NCI-H524 treated with DMSO at 0.1 percent for 48 hours (cell line): ENCODE data around the gene DHX34.
"Not testable (repeated sequence)": the region's sequence is repeated elsewhere in the genome, so short reads cannot be mapped to it uniquely, and the experiment has no call there.

Experiments
- DNase-seq: peaks from one replicate; lab custom pipeline; 2025; lab: John Stamatoyannopoulos, UW

DHX34 gene

DNA sequence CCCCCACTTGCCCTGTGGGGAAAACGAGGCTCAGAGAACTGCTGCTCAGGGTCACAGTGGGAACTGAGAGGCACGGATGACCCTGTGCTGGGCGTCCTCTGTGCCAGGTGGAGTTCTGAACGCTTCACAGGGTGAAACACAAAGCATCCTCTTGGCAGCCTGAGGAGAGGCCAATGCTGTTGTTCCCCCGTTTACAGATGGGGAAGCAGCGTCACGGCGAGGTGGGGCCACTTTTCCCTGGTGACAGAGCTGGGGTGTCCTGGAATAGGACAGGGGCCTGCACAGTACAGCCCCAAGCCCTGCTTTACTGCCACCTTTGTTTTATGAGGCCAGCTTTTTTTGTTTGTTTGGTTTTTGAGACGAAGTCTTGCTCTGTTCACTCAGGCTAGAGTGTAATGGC, 22.1 kb downstream of the DHX34 start:
- DNase-seq = no peak

DNA sequence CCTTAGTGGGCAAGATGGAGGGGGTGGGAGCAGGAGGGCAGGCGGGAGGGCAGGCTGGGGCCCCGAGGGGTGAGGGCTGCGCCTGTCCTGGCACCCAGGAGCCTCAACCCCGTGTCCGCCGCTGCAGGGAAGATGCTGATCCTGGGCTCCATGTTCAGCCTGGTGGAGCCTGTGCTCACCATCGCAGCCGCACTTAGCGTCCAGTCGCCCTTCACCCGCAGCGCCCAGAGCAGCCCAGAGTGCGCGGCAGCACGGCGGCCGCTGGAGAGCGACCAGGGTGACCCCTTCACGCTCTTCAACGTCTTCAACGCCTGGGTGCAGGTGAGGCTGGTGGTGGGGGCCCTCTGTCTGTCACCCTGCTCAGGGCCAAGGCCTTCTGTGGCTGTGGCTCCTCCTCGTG, 23.5 kb downstream of the DHX34 start:
- DNase-seq = no peak

DNA sequence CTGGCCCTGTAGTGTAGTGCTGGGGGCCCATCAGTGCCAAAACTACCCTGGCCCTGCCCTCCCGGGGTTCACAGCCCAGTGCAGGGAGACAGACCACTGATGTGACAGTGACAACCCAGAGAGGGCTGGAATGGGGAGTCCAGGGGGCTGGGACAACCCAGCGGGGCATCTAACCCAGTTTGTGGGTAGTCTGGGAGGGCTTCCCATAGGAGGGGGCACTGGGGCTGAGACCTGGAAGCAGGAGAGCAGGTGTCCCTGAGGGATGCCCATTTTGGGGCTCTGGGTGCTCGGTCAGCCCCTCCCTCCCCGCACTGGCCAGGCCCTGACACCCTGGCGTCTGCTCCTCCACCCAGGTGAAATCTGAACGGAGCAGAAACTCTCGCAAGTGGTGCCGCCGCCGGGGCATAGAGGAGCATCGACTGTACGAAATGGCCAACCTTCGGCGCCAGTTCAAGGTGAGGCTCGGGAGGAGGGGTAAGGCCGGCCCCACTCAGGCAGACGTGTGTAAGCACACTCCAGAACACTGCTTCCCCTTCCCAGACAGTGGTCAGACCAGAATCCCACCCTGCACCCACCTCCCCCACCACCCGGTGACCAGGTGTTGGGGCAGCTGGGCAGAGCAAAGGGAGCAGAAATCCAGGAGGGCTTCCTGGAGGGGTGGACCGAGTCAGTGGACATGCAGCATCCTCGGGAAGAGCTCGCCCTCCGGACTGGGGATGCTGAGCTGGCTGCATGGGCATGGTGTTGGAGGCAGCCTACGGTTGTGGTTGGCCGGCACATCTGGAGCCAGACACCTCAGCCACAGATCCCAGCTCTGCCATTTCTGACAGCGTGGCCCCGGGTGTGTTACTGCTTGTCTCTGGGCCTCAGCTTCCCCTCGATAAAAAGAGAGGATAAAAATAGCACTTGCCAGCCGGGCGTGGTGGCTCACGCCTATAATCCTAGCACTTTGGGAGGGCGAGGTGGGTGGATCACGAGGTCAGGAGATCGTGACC, 24.4 kb downstream of the DHX34 start:
- no peak for DNase-seq

DNA sequence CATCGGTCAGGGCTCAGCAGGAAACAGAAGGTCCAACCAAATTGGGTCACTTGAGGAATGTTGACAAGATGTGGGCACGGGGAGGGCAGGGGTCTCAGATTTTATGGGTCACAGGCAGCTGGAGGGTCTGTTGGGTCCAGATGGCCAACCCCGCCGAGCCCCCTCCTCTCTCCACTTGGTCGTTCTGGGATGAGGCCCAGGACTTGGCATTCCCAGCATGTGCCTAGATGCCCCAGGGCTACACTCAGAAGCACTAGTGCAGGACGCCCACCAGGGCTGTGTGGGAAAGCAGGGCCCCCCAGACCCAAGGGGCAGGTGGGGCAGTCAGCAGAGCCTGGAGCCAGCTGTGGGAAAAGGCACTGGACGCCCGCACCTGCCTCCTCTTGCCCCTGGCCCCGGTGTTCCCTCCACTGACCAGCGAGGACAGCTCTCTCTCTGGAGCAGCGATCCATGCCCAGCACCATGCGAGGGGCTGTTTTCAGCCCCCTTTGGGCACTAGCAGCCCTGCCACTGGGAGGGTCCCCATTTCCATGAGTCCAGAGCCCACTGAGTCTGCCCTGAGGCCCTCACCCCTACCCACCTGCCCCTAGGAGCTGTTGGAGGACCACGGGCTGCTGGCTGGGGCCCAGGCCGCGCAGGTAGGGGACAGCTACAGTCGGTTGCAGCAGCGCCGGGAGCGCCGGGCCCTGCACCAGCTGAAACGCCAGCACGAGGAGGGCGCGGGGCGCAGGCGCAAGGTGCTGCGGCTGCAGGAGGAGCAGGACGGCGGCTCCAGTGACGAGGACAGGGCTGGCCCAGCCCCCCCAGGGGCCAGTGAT, 26.0 kb downstream of the DHX34 start:
- DNase-seq = no peak

DNA sequence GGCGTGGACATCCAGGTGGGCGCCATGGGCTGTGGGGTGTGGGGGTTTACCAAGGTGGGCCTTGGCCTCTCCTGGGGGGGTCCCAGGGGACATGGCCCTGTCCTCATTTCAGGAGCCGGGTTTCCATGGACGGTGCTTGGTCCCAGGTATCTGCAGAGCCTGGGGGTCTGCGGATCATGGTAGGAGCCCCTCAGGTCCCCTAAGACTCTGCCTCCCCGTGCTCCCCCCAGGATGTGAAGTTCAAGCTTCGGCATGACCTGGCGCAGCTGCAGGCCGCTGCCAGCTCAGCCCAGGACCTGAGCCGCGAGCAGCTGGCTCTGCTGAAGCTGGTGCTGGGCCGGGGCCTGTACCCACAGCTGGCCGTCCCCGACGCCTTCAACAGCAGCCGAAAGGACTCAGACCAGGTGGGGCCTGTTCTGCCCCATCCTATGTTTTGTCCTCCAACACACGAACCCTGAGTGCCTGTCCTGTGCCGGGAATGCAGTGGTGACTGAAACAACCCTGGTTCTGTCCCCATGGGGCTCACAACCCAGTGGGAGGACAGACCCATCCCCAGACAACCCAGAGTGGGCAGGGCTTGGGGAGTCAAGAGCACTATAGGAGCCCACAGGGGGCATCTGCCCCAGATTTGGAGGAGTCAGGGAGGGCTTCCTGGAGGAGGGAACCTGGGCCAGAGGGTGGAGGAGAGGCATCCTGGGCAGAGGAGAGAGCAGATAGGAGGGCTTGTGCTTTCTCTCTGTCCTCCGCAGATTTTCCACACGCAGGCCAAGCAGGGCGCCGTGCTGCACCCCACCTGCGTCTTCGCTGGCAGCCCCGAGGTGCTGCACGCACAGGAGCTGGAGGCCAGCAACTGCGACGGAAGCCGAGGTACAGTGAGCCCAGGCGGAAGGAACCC, 26.8 kb downstream of the DHX34 start:
- no peak for DNase-seq

DNA sequence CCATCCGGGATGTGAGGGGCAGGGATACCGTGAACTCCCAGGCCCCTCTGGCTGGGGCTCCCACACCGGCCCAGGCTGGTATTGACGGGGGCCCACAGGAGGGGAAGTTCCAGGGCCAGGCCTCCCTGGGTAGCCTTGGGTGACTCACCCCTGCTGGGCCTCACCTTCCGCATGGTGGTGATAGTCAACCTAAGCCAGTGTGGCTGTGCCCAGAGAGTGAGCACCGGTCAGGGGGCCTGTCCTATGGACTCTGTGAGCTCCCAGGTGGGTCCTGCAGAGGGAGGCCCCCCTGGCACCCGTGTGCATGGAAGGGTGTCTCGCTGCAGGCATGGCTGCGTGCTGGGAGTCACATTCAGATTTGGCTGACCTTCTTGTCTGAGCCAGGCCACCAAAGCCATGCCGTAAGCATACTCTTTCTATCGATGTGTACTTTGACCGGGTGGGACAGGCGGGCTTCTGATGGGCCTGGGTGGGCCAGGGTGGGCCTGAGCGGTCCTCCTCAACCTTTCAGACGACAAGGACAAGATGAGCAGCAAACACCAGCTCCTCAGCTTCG, 27.6 kb downstream of the DHX34 start:
- no peak for DNase-seq

DNA sequence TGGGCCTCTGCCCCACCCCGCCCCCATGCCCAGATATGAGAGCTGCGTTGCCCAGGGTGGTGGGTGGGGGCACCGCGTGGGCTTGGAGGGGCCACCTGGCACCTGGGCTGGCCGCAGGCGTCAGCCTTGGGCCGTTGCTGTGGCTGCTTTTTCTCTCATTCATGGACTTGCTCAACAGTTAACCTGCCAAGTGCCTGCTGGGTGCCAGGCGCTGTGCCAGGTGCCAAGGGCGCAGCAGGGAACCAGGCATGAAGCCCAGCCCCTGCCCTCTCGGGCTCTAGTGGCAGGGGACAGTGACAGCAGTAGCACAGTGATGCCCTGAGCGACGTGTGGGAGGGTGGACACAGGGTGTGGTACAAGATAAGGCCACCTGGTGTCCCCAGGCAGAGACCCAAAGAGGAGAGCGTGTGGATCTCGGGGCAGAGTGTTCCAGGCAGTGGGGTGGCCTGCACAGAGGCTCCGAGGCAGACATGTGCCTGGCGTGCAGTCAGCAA, 28.1 kb downstream of the DHX34 start:
- no peak for DNase-seq

DNA sequence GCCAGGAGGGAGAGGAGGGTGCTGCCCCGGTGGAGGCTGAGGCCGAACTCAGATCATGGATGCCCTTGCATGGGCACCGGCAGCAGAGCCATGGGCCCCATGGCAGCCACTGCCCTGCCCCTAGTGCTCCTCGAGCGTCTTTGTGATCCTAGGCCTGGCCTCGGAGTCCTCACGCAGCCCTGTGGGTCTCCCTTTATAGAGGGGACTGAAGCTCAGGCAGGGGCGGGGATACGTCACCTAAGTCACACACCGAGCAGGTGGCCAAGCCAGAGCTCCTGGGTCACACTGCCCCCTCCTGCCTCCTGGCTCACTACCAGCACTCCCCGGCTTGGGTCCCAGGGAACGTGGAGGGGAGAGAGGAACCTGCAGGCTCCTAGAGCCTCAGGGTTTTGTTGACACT, 28.7 kb downstream of the DHX34 start:
- no peak for DNase-seq

DNA sequence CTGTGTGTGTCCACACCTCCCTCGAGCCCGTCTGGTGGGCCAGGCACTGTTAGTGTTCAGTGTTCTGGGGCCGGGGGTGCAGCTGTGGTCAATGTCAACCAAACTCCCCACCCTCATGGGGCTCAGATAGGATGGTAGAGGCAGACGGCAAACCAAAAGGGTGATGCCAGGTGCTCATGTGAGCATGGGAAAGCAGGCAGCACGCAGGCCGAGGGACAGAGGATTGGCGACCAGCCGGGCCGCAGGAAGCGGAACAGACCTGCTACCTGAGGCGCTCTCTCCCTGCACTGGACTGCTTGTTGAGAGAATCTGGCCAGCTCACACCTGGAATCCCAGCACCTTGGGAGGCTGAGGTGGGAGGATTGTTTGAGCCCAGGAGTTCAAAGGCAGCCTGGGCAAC, 29.1 kb downstream of the DHX34 start:
- DNase-seq = no peak

DNA sequence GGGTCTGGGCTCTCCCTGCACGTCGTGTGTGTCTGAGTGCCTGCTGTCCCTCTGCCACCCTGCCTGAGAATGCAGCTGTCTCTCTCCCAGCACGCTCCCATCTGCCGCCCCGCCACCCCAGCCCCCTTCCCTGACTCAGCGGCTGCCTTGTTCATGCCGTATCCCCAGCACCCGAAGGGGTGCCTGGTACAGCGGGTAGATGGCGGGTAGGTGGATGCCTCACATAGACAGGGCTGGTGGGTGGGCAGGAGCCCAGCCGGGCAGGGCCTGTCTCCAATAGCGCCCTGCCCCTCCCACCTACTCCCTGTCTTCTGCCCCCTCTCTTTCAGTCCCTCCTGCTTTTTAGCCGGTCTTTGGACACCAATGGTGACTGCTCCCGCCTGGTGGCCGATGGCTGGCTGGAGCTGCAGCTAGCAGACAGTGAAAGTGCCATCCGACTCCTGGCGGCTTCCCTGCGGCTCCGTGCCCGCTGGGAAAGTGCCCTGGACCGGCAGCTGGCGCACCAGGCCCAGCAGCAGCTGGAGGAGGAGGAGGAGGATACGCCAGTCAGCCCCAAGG, 30.3 kb downstream of the DHX34 start:
- peak; percentile 56 for DNase-seq

DNA sequence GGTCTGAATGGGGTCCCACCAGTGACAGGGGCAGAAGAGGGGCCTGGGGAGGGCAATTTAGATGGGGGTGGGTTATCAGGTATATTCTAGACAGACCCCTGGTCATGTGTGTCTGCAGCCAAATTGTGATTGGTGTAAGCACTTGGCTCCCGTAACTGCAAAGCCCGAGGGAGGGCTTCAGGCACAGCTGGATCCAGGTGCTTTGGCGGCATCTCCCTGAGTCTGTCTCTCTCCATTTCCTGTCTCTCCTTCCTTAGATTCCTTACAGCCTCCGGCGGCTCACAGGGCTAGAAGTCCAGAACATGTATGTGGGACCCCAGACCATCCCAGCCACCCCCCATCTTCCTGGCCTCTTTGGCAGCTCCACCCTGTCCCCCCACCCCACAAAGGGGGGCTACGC, 31.4 kb downstream of the DHX34 start:
- no peak for DNase-seq

DNA sequence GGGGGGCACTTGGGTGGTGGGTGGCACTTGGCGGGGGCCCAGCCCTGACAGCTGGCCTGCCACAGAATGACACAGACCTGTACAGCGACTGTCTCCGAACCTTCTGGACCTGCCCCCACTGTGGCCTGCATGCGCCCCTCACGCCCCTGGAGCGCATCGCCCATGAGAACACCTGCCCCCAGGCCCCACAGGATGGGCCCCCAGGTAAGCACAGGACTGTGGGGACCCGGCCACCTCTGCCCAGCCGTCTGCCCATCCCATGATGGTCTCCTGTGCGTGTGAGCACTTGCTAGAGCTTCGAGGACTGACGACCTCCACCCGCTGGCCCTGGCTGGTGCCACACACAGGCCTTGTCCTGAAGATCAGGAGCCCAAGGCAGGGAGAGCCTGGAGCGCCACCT, 32.0 kb downstream of the DHX34 start:
- DNase-seq = no peak

DNA sequence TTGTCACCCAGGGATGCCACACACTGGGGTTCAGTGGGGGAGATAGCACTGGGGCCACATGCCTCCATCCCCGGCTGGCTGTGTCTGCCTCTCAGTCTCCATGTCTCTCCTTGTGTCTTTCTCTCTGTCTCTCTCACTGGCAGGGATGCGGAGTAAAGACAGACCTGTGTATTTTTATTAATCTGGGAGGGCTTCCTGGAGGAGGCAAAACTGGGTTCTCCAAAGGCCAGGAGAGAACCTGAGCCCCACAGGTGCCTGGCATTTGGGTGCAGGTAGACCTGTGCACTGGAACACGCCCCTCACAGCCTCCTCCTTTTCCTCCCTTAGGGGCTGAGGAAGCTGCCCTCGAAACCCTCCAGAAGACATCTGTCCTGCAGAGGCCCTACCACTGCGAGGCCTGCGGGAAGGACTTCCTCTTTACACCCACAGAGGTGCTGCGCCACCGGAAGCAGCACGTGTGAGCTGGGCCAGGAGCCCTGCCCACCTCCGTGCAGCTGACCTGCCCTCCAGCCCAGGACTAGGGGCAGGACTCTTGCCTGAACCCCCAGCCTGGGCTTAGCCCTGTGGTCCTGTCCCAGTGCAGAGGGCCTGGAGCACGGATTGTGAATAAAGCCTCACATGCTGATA, 32.7 kb downstream of the DHX34 start:
- DNase-seq = no peak

DNA sequence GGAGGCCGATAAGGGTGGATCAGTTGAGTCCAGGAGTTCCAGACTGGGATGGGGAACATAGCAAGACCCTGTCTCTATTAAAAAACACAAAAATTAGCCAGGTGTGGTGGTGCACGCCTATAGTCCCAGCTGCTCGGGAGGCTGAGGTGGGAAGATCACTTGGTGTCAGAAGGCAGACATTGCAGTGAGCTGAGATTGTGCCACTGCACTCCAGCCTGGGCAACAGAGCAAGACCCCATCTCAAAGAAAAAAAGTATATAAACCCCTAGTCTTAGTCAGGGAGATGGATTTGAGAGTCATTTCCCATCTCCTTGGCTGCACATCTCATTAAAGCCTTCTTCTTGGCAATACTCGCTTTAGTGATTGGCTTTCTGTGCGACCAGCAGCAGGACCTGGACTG, 34.8 kb downstream of the DHX34 start:
- DNase-seq = not testable (repeated sequence)

DNA sequence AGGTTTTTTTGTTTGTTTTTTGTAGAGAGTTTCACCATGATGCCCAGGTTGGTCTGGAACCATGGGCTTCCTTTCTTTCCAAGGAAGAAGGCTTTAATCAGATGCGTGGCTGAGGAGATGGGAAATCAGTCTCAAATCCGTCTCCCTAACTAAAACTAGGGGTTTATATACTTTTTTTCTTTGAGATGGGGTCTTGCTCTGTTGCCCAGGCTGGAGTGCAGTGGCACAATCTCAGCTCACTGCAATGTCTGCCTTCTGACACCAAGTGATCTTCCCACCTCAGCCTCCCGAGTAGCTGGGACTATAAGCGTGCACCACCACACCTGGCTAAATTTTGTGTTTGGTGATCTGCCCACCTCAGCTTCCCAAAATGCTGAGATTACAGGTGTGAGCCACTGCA, 35.4 kb downstream of the DHX34 start:
- DNase-seq = not testable (repeated sequence)

DNA sequence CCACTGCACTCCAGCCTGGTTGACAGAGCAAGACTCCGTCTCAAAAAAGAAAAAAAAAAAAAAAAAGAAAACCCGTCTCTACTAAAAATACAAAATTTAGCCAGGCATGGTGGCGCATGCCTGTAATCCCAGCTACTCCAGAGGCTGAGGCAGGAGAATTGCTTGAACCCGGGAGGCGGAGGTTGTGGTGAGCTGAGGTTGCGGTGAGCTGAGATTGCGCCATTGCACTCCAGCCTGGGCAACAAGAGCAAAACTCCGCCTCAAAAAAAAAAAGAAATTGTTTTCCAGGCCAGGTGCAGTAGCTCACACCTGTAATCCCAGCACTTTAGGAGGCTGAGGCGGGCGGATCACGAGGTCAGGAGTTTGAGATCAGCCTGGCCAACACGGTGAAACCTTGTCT, 37.5 kb downstream of the DHX34 start:
- DNase-seq = not testable (repeated sequence)

DNA sequence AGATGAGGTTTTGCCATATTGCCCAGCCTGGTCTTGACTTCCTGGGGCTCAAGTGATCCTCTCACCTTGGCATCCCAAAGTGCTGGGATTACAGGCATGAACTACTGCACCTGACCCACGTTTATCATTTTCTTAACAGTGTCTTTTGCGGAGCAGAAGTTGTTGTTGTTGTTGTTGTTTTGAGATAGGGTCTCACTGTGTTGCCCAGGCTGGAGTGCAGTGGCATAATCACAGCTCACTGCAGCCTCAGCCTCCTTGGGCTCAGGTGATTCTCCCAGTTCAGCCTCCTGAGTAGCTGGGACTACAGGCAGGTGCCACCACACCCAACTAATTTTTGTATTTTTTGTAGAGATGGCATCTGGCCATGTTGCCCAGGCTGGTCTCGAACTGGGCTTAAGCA, 38.5 kb downstream of the DHX34 start:
- DNase-seq = not testable (repeated sequence)

DNA sequence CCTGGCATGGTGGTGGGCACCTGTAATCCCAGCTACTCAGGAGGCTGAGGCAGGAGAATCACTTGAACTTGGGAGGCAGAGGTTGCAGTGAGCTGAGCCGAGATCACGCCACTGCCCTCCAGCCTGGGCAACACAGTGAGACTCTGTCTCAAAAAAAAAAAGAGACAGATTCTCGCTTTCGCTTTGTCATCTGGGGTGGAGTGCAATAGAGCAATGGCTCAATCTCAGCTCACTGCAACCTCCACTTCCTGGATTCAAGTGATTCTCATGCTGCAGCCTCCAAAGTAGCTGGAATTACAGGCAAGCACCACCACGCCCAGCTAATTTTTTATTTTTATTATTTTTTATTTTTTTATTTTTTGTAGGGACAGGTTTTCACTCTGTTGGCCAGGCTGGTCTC, 39.6 kb downstream of the DHX34 start:
- DNase-seq = not testable (repeated sequence)

DNA sequence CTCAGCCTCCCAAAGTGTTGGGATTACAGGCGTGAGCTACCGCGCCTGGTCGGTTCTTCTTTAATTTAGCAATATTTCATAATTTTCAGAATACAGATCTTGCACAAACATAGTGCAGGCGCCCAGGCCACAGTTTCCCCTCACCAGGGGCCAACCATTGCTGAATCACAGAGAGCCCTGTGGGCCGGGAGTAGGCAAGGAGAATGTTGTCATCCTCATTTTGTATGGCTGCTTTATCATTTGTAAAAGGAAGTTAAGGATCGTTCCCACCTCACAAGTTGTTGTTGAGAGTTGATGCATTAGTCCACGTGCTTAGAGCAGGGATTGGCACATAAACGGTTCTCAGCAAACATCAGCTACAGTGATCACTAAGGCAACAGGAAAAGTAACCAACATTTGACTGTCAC, 40.0 kb downstream of the DHX34 start:
- DNase-seq = no peak
